ENCODE data around the gene GYS2.

Gene GYS2

GRCh38 chr12:21604245-21605101, at the start of gene GYS2:
TSS of gene GYS2 (minus strand) at chr12:21604847. CDS start at chr12:21604592, 255 bp downstream.
- DNase-seq (ENCODE audit: extremely low read depth, insufficient read length), result no peak
- H3K27me3 ChIP-seq (replicated peaks; ENCODE audit: control insufficient read depth, insufficient read depth, low read length), result no peaks in the 10 kb centered on the region
- TF ChIP-seq CTCF (IDR thresholded peaks at IDR 0.05; ENCODE audit: insufficient read depth, low read length, poor library complexity, severe bottlenecking), result no peak

GRCh38 chr12:21651821-21652220, 47.2 kb upstream of the GYS2 start:
- Histone ChIP-seq H3K4me3 (replicated peaks; ENCODE audit: low read depth, low read length) (no peak overlapping the region), H3K27me3 (replicated peaks; ENCODE audit: control insufficient read depth, insufficient read depth, low read length) (no peaks in the 10 kb centered on the region), H3K36me3 (ENCODE audit: control insufficient read depth, insufficient read depth, low read length) (peaks cover 11% of the 10 kb centered on the region)
- no peak for DNase-seq (ENCODE audit: extremely low read depth, insufficient read length)
- no peak for TF ChIP-seq CTCF (IDR thresholded peaks at IDR 0.05; ENCODE audit: insufficient read depth, low read length, poor library complexity, severe bottlenecking)

More at GRCh38 chr12:21604245-21605101, at the start of gene GYS2:
- H3K36me3 ChIP-seq (ENCODE audit: control insufficient read depth, insufficient read depth, low read length), result no peaks in the 10 kb centered on the region
- no peak within 1 kb of the TSS for H3K4me3 ChIP-seq (replicated peaks; ENCODE audit: low read depth, low read length)

GRCh38 chr12:21650997-21651396, 46.4 kb upstream of the GYS2 start:
- Histone ChIP-seq H3K4me3 (replicated peaks; ENCODE audit: low read depth, low read length) (no peak overlapping the region), H3K27me3 (replicated peaks; ENCODE audit: control insufficient read depth, insufficient read depth, low read length) (no peaks in the 10 kb centered on the region), H3K36me3 (ENCODE audit: control insufficient read depth, insufficient read depth, low read length) (peaks cover 12% of the 10 kb centered on the region)
- no peak for TF ChIP-seq CTCF (IDR thresholded peaks at IDR 0.05; ENCODE audit: insufficient read depth, low read length, poor library complexity, severe bottlenecking)
- no peak for DNase-seq (ENCODE audit: extremely low read depth, insufficient read length)

GRCh38 chr12:21649034-21649433, 44.4 kb upstream of the GYS2 start:
- no peak for DNase-seq (ENCODE audit: extremely low read depth, insufficient read length)
- no peak overlapping the region for H3K4me3 ChIP-seq (replicated peaks; ENCODE audit: low read depth, low read length)
- no peak for TF ChIP-seq CTCF (IDR thresholded peaks at IDR 0.05; ENCODE audit: insufficient read depth, low read length, poor library complexity, severe bottlenecking)
- H3K36me3 ChIP-seq (ENCODE audit: control insufficient read depth, insufficient read depth, low read length), result peaks cover 13% of the 10 kb centered on the region
- H3K27me3 ChIP-seq (replicated peaks; ENCODE audit: control insufficient read depth, insufficient read depth, low read length), result no peaks in the 10 kb centered on the region

DNA sequence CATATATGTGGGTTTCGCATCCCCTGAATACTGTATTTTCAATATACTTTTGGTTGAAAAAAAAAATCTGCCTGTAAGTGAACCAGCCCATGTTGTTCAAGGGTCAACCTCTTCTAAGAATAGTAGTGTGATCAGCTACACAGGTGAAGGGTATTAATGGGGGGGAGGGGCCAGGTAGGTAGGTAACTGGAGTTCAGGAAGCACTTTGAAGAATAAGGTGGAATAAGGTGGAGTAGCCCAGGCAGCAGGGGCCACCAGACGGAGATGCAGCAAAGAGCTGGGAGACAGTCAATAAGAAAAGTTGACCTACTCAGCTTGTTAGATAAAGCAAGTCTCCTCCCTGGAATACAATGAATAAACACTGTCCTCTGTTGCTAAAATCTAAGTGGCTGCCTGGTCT, 43.7 kb upstream of the GYS2 start:
- DNase-seq (ENCODE audit: extremely low read depth, insufficient read length), result no peak
- Histone ChIP-seq H3K4me3 (replicated peaks; ENCODE audit: low read depth, low read length) (no peak overlapping the region), H3K36me3 (ENCODE audit: control insufficient read depth, insufficient read depth, low read length) (peaks cover 12% of the 10 kb centered on the region), H3K27me3 (replicated peaks; ENCODE audit: control insufficient read depth, insufficient read depth, low read length) (no peaks in the 10 kb centered on the region)
- TF ChIP-seq CTCF (IDR thresholded peaks at IDR 0.05; ENCODE audit: insufficient read depth, low read length, poor library complexity, severe bottlenecking), result no peak
